Measurements from ENCODE around the gene PM20D1.
"Not testable (repeated sequence)": the region's sequence is repeated elsewhere in the genome, so short reads cannot be mapped to it uniquely, and the experiment has no call there.

PM20D1 gene, protein sequence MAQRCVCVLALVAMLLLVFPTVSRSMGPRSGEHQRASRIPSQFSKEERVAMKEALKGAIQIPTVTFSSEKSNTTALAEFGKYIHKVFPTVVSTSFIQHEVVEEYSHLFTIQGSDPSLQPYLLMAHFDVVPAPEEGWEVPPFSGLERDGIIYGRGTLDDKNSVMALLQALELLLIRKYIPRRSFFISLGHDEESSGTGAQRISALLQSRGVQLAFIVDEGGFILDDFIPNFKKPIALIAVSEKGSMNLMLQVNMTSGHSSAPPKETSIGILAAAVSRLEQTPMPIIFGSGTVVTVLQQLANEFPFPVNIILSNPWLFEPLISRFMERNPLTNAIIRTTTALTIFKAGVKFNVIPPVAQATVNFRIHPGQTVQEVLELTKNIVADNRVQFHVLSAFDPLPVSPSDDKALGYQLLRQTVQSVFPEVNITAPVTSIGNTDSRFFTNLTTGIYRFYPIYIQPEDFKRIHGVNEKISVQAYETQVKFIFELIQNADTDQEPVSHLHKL

DNA sequence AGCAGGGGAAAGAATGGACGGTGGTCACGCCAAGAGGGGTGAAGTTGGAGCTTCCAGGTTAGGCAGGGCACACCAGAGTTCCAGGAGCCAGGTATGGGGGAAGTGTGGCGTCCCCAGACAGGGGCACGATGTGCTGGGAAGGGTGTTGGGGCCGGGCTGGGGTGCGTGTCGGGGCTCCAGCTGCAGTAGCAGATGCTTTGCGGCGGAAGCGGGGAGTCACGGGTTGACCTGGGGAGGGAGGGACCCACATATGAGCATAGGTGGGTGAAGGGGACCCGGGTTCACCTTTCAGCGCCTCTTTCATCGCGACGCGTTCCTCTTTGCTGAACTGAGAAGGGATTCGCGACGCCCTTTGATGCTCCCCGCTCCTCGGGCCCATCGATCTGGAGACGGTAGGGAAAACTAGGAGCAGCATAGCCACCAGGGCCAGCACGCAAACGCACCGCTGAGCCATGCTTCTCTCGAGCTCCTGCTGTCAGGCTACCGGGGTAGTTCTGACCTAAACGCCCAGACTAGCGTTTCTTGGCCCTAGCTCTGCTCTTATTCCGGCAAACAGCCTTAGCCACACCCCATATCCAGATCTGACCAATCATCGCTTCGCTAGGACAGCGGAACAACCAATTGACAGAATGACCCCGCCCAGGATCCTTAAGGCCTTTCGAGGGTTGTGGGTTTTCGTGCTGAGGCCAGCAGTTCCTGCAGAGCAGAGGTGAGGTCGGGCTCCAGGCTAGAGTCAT lies at the start of gene PM20D1:
Gene PM20D1 (minus strand): TSS at position 514 of the 737 bp plus-strand sequence. CDS start 60 bp downstream, at position 454.
- DNase-seq (ENCODE audit: low spot score): no peak

DNA sequence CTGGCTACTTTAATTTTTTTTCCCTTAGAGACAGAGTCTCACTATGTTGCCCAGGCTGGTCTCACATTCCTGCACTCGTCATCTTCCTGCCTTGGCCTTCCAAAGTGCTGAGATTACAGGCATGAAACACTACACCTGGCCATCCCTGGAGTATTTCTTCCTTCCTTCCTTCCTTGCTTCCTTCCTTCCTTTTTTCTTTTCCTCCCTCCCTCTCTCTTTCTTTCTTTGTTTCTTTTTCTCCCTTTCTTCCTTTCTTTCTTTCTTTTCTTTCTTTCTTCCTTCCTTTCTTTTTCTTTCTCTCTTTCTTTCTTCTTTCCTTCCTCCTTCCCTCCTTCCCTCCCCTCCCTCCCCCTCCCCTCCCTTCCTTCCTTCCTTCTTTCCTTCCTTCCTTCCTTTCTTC lies 46.4 kb upstream of the PM20D1 start:
- DNase-seq (ENCODE audit: low spot score): no peak

DNA sequence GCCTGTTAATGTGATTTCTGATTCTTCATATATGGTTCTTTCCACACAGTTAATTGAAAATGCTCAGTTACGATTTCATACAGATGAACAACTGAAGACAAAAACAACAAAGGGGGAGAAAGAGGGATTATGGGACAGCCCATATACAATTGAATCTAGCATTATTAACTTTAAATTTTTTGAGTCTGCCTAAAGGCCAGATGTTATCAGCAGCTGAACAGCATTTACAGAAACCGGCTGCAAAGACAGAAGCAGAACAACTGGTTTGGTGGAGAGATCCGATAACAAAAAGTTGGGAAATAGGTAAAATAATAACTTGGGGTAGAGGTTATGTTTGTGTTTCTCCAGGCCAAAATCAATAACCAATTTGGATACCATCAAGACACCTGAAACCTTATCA lies 44.2 kb upstream of the PM20D1 start:
- DNase-seq (ENCODE audit: low spot score): not testable (repeated sequence)

DNA sequence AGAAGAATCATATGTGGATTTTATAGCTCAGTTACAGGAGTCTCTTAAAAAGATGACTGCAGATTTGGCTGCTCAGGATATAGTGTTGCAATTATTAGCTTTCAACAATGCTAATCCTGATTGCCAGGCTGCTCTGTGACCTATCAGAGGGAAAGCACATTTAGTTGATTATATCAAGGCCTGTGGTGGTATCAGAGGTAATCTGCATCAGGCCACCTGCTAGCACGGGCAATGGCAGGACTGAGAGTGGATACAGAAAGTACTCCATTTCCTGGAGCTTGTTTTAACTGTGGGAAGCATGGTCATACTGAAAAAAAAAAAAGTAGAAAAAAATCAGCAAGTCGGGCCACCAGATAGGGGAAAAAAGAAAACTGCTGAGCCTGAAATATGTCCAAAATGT lies 42.2 kb upstream of the PM20D1 start:
- DNase-seq (ENCODE audit: low spot score): not testable (repeated sequence)

DNA sequence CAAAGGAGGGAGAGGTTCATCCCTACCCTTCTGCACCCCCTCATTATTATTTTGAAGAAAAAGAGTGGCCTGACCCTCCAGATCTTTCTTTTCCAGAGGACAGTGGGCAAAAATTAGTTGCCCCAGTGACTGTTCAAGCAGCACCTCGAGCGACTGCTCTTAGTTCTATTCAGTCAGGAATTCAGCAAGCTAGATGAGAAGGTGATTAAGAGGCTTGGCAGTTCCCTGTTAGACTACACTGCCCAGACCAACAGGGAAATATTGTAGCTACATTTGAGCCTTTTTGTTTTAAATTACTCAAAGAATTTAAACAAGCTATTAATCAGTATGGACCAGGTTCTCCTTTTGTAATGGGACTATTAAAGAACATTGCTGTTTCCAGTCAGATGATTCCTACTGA lies 41.5 kb upstream of the PM20D1 start:
- DNase-seq (ENCODE audit: low spot score): not testable (repeated sequence)

DNA sequence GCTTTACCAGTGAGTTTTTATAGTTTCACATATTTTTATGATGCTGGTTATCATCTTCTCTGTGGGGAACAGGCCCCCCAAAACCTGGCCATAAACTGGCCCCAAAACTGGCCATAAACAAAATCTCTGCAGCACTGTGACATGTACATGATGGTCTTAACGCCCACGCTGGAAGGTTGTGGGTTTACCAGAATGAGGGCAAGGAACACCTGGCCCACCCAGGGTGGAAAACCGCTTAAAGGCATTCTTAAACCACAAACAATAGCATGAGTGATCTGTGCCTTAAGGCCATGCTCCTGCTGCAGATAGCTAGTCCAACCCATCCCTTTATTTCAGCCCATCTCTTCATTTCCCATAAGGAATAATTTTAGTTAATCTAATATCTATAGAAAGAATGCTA lies 40.7 kb upstream of the PM20D1 start:
- DNase-seq (ENCODE audit: low spot score): not testable (repeated sequence)

DNA sequence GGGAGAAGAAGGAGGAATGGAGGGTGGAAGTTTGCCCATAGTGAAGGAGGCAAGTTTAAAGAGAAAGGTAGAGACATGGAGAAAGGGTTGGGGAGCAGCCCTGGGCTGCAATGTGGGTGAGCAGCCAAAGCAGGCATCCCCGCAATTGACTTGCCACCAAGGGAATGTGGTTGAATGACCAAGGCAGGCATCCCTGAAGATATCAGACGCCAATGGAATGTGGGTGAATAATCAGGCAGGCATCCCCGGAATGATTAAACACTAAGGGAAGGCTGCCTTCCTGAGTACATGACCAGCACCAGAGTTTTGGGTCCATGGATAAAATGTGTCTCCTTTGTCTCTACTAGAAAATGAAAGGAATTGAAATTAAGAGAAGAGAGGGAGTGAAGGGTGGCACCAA lies 39.8 kb upstream of the PM20D1 start:
- not testable (repeated sequence) for DNase-seq (ENCODE audit: low spot score)

DNA sequence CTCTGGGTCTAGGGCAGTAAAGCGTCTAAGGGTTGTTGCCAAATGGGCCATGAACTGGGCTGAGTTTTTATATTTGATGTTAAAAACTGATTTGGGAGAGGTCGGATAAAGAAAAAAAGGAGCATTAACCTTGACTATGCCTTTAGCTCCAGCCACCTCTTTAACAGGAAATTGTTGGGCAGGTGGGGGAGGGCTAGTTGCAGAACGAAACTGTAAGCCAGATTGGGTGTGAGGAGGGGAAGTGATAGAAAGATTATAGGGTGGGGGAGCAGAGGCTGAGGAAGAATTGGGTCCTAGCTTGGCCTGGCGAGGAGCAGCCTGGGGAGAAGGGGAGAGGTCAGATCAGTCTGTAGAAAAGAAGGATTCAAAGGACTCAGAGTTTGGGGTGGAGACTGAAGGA lies 39.1 kb upstream of the PM20D1 start:
- not testable (repeated sequence) for DNase-seq (ENCODE audit: low spot score)

DNA sequence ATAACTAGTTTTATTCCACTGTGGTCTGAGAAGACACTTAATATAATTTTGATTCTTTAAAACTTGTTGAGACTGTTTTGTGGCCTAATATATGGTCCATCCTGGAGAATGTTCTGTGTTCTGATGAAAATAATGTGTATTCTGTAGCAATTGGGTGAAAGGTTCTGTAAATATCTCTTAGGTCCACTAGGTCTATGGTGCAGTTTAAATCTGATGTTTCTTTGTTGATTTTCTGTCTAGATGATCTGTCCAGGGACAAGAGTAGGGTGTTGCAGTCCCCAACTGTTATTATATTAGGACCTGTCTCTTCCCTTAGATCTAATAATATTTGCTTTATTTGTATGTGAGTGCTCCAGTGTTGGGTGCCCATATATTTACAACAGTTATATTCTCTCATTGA lies 33.9 kb upstream of the PM20D1 start:
- no peak for DNase-seq (ENCODE audit: low spot score)

DNA sequence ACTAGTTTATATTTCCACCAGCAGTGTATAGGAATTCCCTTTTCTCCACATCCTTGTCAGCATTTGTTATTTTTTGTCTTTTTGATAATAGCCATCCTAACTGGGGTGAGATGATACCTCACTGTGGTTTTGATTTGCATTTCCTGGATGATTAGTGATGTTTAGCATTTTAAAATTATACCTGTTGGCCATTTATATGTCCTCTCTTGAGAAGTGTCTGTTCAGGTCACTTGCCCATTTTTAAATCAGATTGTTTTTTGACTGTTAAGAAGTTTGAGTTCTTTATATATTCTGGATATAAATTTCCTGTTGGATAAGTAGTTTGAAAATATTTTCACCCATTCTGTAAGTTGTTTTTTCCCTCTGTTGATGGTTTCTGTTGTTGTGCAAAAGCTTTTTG lies 31.0 kb upstream of the PM20D1 start:
- no peak for DNase-seq (ENCODE audit: low spot score)

DNA sequence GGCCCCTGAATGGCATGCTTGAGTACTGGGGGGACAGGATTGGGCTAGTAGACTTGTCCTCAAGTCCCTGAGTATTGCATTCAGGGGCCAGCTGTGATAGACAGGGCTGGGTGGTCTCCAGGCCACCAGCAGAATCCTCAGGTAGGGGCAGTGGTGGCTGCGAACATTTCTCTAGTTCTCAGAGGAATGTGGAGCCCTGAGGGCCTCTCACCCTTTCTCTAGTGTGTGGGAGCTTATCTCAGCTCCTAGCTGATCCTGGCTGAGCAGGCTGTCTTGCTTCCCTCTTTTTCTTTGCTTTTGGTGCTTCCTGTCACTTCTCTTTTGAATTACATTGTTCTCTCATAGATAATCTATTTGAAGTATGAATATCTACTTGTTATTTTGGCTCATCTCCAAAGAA lies 30.0 kb upstream of the PM20D1 start:
- no peak for DNase-seq (ENCODE audit: low spot score)

DNA sequence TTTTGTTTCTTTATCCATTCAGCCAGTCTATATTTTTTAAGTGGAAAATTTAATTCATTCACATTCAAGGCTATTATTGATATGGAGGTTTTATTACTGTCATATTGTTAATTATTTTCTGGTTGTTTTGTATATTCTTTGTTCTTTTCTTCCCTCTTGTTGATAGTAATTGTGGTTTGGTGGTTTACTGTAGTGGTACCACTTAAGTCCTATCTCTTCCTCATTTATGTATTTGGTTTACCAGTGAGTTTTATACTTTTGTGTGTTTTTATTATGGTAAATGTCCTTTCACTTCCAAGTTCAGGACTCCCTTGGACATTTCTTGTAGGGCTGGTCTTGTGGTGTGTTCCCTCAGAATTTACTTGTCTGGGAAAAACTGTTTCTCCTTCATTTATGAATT lies 28.1 kb upstream of the PM20D1 start:
- no peak for DNase-seq (ENCODE audit: low spot score)

DNA sequence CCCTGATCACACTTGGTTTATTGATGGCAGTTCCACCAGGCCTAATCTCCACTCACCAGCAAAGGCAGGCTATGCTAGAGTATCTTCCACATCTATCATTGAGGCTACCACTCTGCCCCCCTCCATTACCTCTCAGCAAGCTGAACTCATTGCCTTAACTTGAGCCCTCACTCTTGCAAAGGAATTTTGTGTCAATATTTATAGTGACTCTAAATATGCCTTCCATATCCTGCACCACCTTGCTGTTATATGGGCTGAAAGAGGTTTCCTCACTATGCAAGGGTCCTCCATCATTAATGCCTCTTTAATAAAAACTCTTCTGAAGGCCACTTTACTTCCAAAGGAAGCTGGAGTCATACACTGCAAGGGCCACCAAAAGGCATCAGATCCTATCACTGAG lies 23.2 kb upstream of the PM20D1 start:
- not testable (repeated sequence) for DNase-seq (ENCODE audit: low spot score)

DNA sequence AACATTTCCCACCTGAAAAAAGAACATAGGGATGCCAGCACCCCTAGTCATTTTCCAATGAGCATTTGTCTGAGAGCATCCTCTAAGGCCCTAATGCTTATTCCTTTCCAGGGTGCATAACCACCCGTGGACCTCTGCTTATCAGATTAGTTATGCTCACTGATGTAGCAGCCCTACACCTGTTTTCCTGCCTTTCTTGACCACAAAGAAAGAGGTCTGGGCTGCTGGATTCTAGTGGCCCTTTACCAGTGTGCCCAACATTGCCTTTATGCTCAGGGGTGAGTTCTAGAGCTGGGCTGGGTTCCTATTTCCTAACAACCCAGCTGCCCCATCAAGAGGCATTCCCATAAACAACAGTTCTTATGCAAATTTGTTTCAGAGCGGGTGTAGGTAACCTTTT lies 20.3 kb upstream of the PM20D1 start:
- no peak for DNase-seq (ENCODE audit: low spot score)

DNA sequence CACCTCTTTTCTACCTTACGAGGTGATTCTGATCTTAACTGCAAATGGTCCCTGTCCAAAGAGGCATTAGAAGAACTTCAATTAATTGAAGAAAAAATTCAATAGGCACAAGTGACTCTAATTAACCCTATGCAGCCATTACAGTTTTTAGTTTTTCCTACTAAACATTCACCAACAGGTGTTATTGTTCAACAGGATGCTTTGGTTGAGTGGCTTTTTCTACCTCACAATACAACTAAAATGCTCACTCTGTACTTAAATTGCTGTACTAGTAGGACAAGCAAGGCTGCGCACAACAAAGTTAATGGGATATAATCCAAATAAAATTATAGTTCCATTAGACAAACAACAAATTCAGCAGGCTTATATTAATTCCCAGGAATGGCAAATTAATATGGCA lies 11.6 kb upstream of the PM20D1 start:
- no peak for DNase-seq (ENCODE audit: low spot score)

DNA sequence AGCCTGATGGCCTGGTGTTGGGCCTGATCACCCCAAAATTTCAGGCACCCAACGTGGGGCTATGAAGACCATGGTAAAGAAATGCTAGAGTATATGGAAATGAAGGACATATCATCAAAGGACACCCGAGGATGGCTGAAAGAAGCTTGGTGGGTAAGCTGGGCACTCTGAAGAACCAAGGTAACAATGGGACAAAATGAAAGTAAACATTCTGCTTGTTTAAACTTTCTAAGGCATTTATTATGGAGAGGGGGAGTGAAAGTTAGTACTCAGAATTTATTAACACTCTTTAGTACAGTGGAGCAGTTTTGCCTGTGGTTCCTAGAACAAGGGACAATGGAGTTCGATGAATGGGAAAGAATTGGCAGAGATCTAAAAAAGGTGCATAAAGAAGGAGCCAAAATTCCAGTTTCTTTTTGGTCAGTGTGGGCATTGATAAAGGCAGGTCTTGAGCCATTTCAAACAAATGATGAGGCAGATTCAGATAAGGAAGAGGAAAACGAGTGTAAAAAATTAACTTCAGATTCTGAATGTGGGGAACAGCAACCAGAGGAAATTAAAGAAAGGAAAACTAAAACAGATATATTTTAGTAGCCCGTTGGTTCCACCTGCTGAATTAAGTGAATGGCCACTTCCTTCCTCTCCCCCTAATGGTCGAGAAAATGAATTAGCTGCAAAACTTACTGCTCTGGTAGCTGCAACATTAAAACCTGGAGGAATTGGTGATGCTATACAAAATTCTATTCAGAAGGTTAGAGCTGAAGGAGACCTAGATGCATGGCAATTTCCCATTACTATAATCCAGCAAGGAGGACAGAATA lies 8.4 kb upstream of the PM20D1 start:
- no peak for DNase-seq (ENCODE audit: low spot score)

DNA sequence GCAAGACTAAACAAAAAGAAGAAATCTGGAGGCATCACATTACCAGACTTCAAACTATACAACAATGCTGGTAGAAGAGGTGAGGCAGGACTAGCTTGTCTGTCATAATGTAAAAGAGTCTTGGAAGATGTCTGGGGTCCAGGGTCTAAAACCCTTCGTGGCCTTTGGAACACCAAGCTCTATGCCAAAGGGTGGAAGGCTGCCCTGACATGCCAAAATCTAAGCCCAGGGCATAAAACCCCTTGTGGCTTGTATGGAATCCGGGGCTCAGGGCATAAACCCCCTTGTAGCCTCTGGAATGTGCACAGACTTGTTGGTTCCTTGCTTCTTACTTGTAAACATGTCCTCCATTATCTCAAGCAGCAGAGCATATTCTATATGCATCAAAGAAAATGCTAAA lies 7.6 kb upstream of the PM20D1 start:
- not testable (repeated sequence) for DNase-seq (ENCODE audit: low spot score)

DNA sequence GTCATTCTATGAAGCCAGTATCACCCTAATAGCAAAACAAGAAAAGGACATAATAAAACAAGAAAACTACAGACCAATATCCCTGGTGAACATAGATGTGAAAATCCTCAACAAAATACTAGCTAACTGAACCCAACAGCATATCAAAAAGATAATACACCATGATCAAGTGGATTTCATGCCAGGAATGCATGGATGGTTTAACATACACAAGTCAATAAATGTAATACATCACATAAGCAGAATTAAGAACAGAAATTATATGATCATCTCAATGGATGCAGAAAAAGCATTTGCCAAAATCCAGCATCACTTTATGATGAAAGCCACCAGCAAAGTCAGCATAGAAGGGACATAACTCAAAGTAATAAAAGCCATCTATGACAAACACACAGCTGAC lies 6.5 kb upstream of the PM20D1 start:
- DNase-seq (ENCODE audit: low spot score): no peak

DNA sequence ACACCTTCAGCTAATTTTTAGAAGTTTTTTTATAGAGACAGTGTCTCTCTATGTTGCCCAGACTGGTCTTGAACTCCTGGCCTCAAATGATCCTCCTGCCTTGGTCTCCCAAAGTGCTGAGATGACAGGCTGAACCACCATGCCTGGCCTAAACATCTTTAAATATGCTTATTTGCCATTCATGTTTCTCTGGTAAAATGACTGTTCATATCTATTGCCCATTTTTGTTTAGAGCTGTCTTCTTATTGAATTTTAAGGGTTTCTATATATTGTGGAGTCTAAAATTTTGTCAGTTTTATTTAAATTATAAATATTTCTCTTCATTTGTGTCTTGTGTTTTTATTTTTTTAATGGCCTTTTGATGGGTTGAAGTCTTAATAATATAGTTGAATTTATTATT lies 3.0 kb upstream of the PM20D1 start:
- no peak for DNase-seq (ENCODE audit: low spot score)

DNA sequence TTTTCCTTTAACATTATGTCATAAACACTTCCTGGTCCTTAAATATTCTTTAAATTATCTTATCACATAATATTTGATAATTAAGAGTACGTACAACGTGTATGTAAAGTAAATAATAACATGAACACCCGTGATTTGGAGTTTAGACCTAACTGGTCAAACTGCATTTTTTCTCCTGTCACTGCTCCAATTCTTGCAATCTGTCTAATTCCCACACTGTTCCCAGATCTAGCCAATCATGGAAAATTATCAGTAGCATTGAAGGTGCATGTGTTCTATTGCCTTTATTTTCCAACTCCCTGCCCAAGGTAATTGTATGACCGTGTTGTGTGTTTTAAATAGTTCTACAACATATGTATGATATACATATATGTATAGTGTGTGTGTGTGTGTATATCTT lies 2.1 kb upstream of the PM20D1 start:
- DNase-seq (ENCODE audit: low spot score): no peak

DNA sequence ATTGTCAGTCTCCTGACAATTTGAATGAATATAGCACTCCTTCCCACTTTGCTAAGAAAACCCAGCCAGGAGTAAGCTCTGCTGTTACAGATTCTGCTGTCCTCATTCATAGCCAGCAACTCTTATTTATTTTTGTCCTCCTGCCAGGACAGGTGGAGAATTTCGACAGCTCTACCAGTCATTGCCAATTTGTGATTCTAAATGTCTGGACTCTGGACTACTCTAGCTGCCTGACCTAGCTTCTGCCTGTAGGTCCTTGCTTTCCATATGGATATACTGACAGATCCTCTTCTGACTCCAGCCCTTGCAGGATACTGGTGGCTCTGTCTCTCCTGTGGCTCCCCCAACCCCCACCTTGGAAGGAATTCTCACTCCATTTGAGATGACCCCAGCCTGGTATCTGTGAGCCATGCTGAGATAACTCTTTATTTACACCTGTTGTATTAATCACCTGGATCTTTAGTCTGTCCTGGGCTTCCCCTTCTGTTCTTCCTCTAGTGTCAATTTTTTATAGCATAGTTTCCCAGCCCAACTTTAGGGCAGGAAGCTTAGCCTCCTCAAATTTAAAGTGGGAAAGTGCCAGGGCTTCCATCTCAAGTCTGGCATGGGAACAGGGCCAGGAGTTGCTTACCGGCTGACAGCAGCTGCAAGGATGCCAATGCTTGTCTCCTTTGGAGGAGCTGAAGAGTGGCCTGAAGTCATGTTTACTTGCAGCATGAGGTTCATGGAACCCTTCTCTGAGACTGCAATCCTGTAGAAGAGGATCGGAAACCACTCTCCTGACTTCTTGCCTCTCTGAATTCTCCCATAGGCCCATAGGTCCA lies 6.7 kb downstream of the PM20D1 start:
- no peak for DNase-seq (ENCODE audit: low spot score)

DNA sequence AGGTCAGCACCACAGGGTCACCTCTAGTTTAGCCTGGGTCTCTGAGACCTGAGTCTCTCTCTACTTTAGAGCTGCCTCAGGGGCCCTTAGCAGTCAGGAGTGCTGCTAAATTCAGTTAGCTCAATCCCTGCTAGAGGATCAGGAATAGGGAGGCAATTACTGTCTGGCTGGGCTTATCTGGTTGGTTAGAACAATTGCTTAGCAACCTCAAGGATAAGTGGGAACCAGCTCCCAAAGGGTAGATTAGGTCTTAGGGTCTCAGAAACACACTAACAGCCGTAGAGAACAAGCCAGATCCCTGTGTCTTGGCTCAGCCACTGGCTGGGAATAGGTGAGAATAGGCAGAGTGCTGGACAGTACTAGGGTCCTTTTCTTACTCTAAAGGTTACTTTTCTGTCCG lies 7.7 kb downstream of the PM20D1 start:
- DNase-seq (ENCODE audit: low spot score): no peak
